Osteoblast (primary cell): Measurements from ENCODE around the gene DIABLO. TPM values are rescaled to one million over a fixed set of nuclear protein-coding genes. Genes with fewer than 3 reads are reported as not detected.
A peak's percentile ranks its signal among the peaks of the same experiment; 100 is the strongest.
"Not testable (repeated sequence)": the region's sequence is repeated elsewhere in the genome, so short reads cannot be mapped to it uniquely, and the experiment has no call there.

Source experiments
- DNase-seq: peaks from one replicate; pipeline ENCODE4 v3.0.0; 2011; ENCODE audit warnings: low spot score, mixed read lengths; ENCODE audit not compliant: insufficient read length; ENCODE audit errors: missing footprints
- H2AFZ ChIP-seq: 2 replicates; pipeline ENCODE4 v1.6.0; 2011; ENCODE audit warnings: mild to moderate bottlenecking, low read length
- H3K27ac ChIP-seq: 2 replicates; pipeline ENCODE4 v1.5.1; 2011; ENCODE audit warnings: mild to moderate bottlenecking, low read depth, low read length, moderate library complexity
- H3K27me3 ChIP-seq: 2 replicates; pipeline ENCODE4 v1.6.0; 2012; ENCODE audit warnings: mild to moderate bottlenecking, control low read depth, inconsistent platforms, low read length, moderate library complexity; ENCODE audit not compliant: insufficient read depth
- H3K36me3 ChIP-seq: 2 replicates; pipeline ENCODE4 v1.5.1; 2011; ENCODE audit warnings: mild to moderate bottlenecking, low read length, control low read depth, moderate library complexity; ENCODE audit not compliant: insufficient read depth
- H3K4me1 ChIP-seq: 2 replicates; pipeline ENCODE4 v1.5.1; 2011; ENCODE audit warnings: mild to moderate bottlenecking, low read length, control low read depth, moderate library complexity; ENCODE audit not compliant: insufficient read depth
- H3K4me2 ChIP-seq: 2 replicates; pipeline ENCODE4 v1.6.0; 2011; ENCODE audit warnings: mild to moderate bottlenecking, low read length; ENCODE audit not compliant: insufficient read depth
- H3K4me3 ChIP-seq: fragments of 200-600 bp; sonication (generic); 3 replicates; pipeline ENCODE4 v1.5.1; 2012; ENCODE audit warnings: mild to moderate bottlenecking, low read length, inconsistent platforms; ENCODE audit not compliant: insufficient read depth
- H3K79me2 ChIP-seq: 2 replicates; pipeline ENCODE4 v1.6.0; 2012; ENCODE audit warnings: mild to moderate bottlenecking, low read length, control low read depth, inconsistent platforms; ENCODE audit not compliant: insufficient read depth
- H3K9me3 ChIP-seq: 2 replicates; pipeline ENCODE4 v1.5.1; 2011; ENCODE audit warnings: low read depth, low read length, control low read depth
- H4K20me1 ChIP-seq: 2 replicates; pipeline ENCODE4 v1.6.0; 2012; ENCODE audit warnings: mild to moderate bottlenecking, low read length, control low read depth; ENCODE audit not compliant: insufficient read depth
- CTCF ChIP-seq: IDR thresholded peaks from 2 replicates; pipeline ENCODE4 v1.5.1; 2011; ENCODE audit warnings: mild to moderate bottlenecking, low read depth, low read length, moderate library complexity; ENCODE audit errors: extremely low read depth
- total RNA-seq: library from RNA; depleted of rRNA; stranded (reverse); fragments of >200 nt; gene quantifications from 2 replicates; pipeline ENCODE4 v1.2.3, GENCODE V29; 2012

Gene DIABLO
- total RNA-seq, 1 donor: 64.4 TPM

GRCh38 chr12:122265476-122265875, 39.6 kb upstream of the DIABLO start:
- Histone ChIP-seq H3K27me3 (no peaks in the 10 kb centered on the region), H3K27ac (peak overlapping the region; percentile 81), H3K79me2 (peaks cover 27% of the 10 kb centered on the region), H3K4me1 (peaks cover 13% of the 10 kb centered on the region), H3K36me3 (peaks cover 25% of the 10 kb centered on the region), H3K4me3 (peak overlapping the region; percentile 96), H2AFZ (peak overlapping the region; percentile 99), H3K4me2 (peak overlapping the region; percentile 86), H4K20me1 (no peaks in the 10 kb centered on the region), H3K9me3 (no peaks in the 10 kb centered on the region)
- no peak for DNase-seq
- TF ChIP-seq CTCF: no peak

- H4K20me1 ChIP-seq, DNase-seq, H3K4me1 ChIP-seq, H2AFZ ChIP-seq, H3K27me3 ChIP-seq, H3K27ac ChIP-seq, H3K4me3 ChIP-seq, H3K9me3 ChIP-seq, H3K4me2 ChIP-seq: not testable (repeated sequence)
- peaks cover 15% of the 10 kb centered on the region for H3K79me2 ChIP-seq
- H3K36me3 ChIP-seq: peaks cover 44% of the 10 kb centered on the region
Measured at GRCh38 chr12:122260735-122261134, 34.9 kb upstream of the DIABLO start.

- H3K36me3 ChIP-seq: peaks cover 42% of the 10 kb centered on the region
- H3K4me2 ChIP-seq, H3K79me2 ChIP-seq: not testable (repeated sequence)
Measured at GRCh38 chr12:122258939-122259338, 33.1 kb upstream of the DIABLO start.

GRCh38 chr12:122258462-122258861, 32.6 kb upstream of the DIABLO start:
- H3K4me2 ChIP-seq, H3K4me1 ChIP-seq, DNase-seq, H3K9me3 ChIP-seq, H3K27ac ChIP-seq, H3K4me3 ChIP-seq, H3K27me3 ChIP-seq, H2AFZ ChIP-seq, H3K79me2 ChIP-seq, H4K20me1 ChIP-seq: not testable (repeated sequence)
- H3K36me3 ChIP-seq: peaks cover 38% of the 10 kb centered on the region

More at GRCh38 chr12:122258939-122259338, 33.1 kb upstream of the DIABLO start:
- DNase-seq, H3K4me3 ChIP-seq, H3K27me3 ChIP-seq, H3K27ac ChIP-seq, H3K4me1 ChIP-seq, H2AFZ ChIP-seq, H3K9me3 ChIP-seq, H4K20me1 ChIP-seq: not testable (repeated sequence)

- DNase-seq: no peak
- H3K27ac ChIP-seq: no peak overlapping the region
- H3K4me2 ChIP-seq: no peak overlapping the region
- peaks cover 13% of the 10 kb centered on the region for H3K79me2 ChIP-seq
- H4K20me1 ChIP-seq: no peaks in the 10 kb centered on the region
- H2AFZ ChIP-seq: no peak overlapping the region
- H3K4me1 ChIP-seq: no peaks in the 10 kb centered on the region
- no peak overlapping the region for H3K4me3 ChIP-seq
- H3K36me3 ChIP-seq: peaks cover 15% of the 10 kb centered on the region
- no peaks in the 10 kb centered on the region for H3K27me3 ChIP-seq
- H3K9me3 ChIP-seq: no peaks in the 10 kb centered on the region
- TF ChIP-seq CTCF: no peak
Measured at GRCh38 chr12:122250536-122250935, 24.7 kb upstream of the DIABLO start.
